ENCODE data around the gene CDC16. TPM values are rescaled to one million over a fixed set of nuclear protein-coding genes. Genes with fewer than 3 reads are reported as not detected.

The CDC16 gene
- total and polyA plus RNA-seq, 9 of the 15 experiments (the other 6 are each of a cell fraction or from before 2014, with no cell fraction given): 23.2 to 102 (median 51.6) TPM

- H2AFZ ChIP-seq (ENCODE audit: low read depth, low read length): no peak overlapping the region
- ATAC-seq: no peak
- peaks cover 0 to 6% of the 10 kb centered on the region in 2 experiments; a peak in 2 of 5 replicates for H3K4me1 ChIP-seq (replicated peaks in 1 of 2; ENCODE audit: control insufficient read depth in 2 of 2, insufficient read depth in 2 of 2, low read length in 2 of 2)
- no peaks in the 10 kb centered on the region for H3K27me3 ChIP-seq (ENCODE audit: control insufficient read depth in 2 of 2, insufficient read depth in 2 of 2, low read length in 2 of 2)
- H3K27ac ChIP-seq (ENCODE audit: extremely low read depth, low read depth, low read length): no peak overlapping the region
- BruUV-seq (replicated peaks): no TSS peak
- no peak overlapping the region for H3K4me2 ChIP-seq (ENCODE audit: insufficient read depth, low read length)
- intact Hi-C loops (cut with micrococcal nuclease) (no loop called here), in situ Hi-C loops (cut with MboI) (no loop called here)
- no peaks in the 10 kb centered on the region for H4K20me1 ChIP-seq (replicated peaks; ENCODE audit: control insufficient read depth, insufficient read depth, low read length)
- FAIRE-seq: no peak
- no peaks in the 10 kb centered on the region for H3K9me1 ChIP-seq (ENCODE audit: control insufficient read depth, insufficient read depth, low read length)
- CTCF ChIA-PET (ENCODE audit: low intra/inter-chr PET ratio): no interaction called here
- no peak overlapping the region for H3K9ac ChIP-seq (ENCODE audit: insufficient read depth in 1 of 2, low read depth in 2 of 2, low read length in 2 of 2)
- no peaks in the 10 kb centered on the region for H3K9me3 ChIP-seq (replicated peaks; ENCODE audit: control insufficient read depth, insufficient read depth, low read depth, low read length)
- POLR2A ChIA-PET: no interaction called here
- no peaks in the 10 kb centered on the region for H3K36me3 ChIP-seq (ENCODE audit: control insufficient read depth, insufficient read depth, low read length)
- TF ChIP-seq TEAD2 (tag; IDR thresholded peaks at IDR 0.05) (no peak), PURB (CRISPR knock-in tag; IDR thresholded peaks at IDR 0.05; ENCODE audit: low read depth) (no peak), SMAD2 (IDR thresholded peaks at IDR 0.05; ENCODE audit: low read depth, low read length) (no peak)
- DNase-seq (ENCODE audit: extremely low read depth in 1 of 4, low spot score in 3 of 4): no peak
- H3K79me2 ChIP-seq (ENCODE audit: control insufficient read depth, insufficient read depth, low read length): no peaks in the 10 kb centered on the region
- WGBS (ENCODE audit: insufficient coverage, low coverage, missing lambda C conversion rate): no CpG with 5 or more reads among the region's 42 CpGs
- no peak overlapping the region for H3K4me3 ChIP-seq
Observed at GRCh38 chr13:114199954-114200353, 34.7 kb upstream of the CDC16 start.

- CTCF ChIA-PET (ENCODE audit: low intra/inter-chr PET ratio): no interaction called here
- no peak for TF ChIP-seq HIVEP1 (CRISPR knock-in tag; IDR thresholded peaks at IDR 0.05)
- TF ChIP-seq ZNF444 (CRISPR knock-in tag; IDR thresholded peaks at IDR 0.05): no peak
- no peak for TF ChIP-seq MED1 (CRISPR knock-in tag; IDR thresholded peaks at IDR 0.05; ENCODE audit: borderline replicate concordance)
- TF ChIP-seq ZBTB5 (IDR thresholded peaks at IDR 0.05): no peak
- no peak for TF ChIP-seq SRSF9 (IDR thresholded peaks at IDR 0.05; ENCODE audit: borderline replicate concordance, low read depth, low read length)
- TF ChIP-seq MTA2 (IDR thresholded peaks at IDR 0.05; ENCODE audit: low read depth): no peak
- no peak for TF ChIP-seq CTCF (IDR thresholded peaks at IDR 0.05 in 2 of 3, conservative IDR thresholded peaks at IDR 0.05 in 1 of 3; ENCODE audit: insufficient read depth in 2 of 3, low read depth in 1 of 3, low read length in 3 of 3)
- no peak for TF ChIP-seq FUS (optimal IDR thresholded peaks at IDR 0.05; ENCODE audit: low read depth, low read length)
- no peak for TF ChIP-seq ATF2 (CRISPR knock-in tag; IDR thresholded peaks at IDR 0.05)
Observed at GRCh38 chr13:114200399-114200911, 34.2 kb upstream of the CDC16 start.

More at GRCh38 chr13:114200399-114200911, 34.2 kb upstream of the CDC16 start:
- Histone ChIP-seq H3K4me2 (ENCODE audit: insufficient read depth, low read length) (no peak overlapping the region), H3K27me3 (ENCODE audit: control insufficient read depth in 2 of 2, insufficient read depth in 2 of 2, low read length in 2 of 2) (no peaks in the 10 kb centered on the region), H3K79me2 (ENCODE audit: control insufficient read depth, insufficient read depth, low read length) (no peaks in the 10 kb centered on the region), H3K36me3 (ENCODE audit: control insufficient read depth, insufficient read depth, low read length) (no peaks in the 10 kb centered on the region), H3K9me3 (replicated peaks; ENCODE audit: control insufficient read depth, insufficient read depth, low read depth, low read length) (no peaks in the 10 kb centered on the region), H3K9me1 (ENCODE audit: control insufficient read depth, insufficient read depth, low read length) (no peaks in the 10 kb centered on the region), H3K9ac (ENCODE audit: insufficient read depth in 1 of 2, low read depth in 2 of 2, low read length in 2 of 2) (no peak overlapping the region), H3K4me3 (no peak overlapping the region), H3K4me1 (replicated peaks in 1 of 2; ENCODE audit: control insufficient read depth in 2 of 2, insufficient read depth in 2 of 2, low read length in 2 of 2) (peaks cover 0 to 4% of the 10 kb centered on the region in 2 experiments; a peak in 2 of 5 replicates), H2AFZ (ENCODE audit: low read depth, low read length) (no peak overlapping the region), H3K27ac (ENCODE audit: extremely low read depth, low read depth, low read length) (no peak overlapping the region), H4K20me1 (replicated peaks; ENCODE audit: control insufficient read depth, insufficient read depth, low read length) (no peaks in the 10 kb centered on the region)
- DNase-seq (ENCODE audit: extremely low read depth in 1 of 4, low spot score in 3 of 4): no peak
- FAIRE-seq: no peak
- ATAC-seq: no peak
- in situ Hi-C loops (cut with MboI): no loop called here
- 26% methylated on average over 10 of the region's 18 CpGs for WGBS (ENCODE audit: insufficient coverage, low coverage, missing lambda C conversion rate)
- POLR2A ChIA-PET: no interaction called here
- BruUV-seq (replicated peaks): no TSS peak
- intact Hi-C loops (cut with micrococcal nuclease): no loop called here
